Activated CD4-positive, CD25-positive, alpha-beta regulatory T cell treated with anti-CD3 and anti-CD28 coated beads, Interleukin-2, amount 50 U/mL, for 24 hours (primary cell): ENCODE measurements around the gene CYGB.

Source experiments
- ATAC-seq, 2 donors: fragments of 150-1000 bp; cut with Tn5 transposase; one replicate each; pipeline ENCODE4 v1.10.0; 2021; ENCODE audit warnings: mild to moderate bottlenecking in 1 of 2, moderate library complexity in 1 of 2

CYGB gene

DNA sequence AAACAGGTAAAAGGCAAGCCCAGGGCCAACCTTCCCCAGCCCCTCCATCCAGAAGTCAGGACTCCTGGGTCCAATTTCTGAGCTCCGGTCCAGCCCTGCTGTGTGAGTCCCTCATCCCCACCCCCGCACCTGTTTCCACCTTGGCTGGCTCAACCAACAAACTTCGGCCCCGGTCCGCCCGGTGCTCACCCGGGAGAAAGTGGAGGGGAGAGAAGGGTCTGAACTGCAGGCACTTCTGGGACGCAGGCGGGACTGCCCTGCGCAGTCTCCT is 36.8 kb downstream of the CYGB start:
- ATAC-seq: peak; percentile 4 to 30

DNA sequence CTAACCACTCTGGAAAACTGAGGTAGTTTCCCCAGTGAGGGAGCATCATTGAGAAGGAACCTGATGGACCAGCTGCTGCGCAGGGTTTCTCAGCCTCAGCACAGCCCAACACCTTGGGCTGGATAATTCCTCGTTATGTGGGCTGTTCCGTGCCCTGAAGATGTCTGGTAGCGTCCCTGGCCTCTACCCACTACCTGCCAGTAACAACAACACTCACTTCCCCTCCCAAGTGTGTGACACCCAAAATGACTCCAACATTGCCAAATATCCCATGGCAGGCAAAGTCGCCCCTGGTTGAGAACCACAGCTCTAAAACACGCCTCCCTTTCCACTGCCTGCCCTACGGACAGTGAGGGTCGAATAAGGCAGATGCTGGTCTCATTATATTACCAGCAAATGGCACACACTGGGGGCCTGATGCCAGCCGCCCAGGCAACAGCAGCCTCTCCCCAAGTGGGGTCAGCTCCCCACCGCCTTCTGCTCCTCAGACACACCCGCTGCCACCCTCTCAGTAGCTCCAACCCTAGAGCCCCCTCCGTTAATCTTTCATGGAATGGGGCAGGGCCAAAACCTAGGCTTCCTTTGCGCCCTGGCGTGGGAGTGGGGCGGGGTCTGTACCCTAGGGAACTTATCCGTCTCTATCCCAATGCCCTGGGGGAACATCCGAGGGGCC is 37.3 kb downstream of the CYGB start:
- ATAC-seq: no peak

DNA sequence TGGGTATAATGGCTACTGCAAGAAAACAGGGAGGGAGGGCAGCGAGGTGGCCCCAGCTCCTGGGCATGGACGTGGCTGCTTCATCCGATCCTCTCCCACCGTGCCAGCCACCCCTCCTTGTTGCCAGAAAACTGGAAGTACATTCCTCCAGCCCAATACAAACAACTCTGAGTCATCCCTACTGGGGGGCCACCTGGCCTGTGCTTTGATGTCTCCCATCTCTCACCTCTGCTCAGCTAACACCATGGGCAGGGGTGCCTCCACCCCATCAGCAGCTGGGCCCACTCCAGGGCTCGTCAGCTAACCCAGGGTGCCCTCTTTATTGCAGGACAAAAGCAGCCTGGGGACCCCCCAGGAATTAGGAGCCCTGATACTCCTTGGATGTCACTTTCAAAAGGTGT is 38.2 kb downstream of the CYGB start:
- no peak for ATAC-seq

DNA sequence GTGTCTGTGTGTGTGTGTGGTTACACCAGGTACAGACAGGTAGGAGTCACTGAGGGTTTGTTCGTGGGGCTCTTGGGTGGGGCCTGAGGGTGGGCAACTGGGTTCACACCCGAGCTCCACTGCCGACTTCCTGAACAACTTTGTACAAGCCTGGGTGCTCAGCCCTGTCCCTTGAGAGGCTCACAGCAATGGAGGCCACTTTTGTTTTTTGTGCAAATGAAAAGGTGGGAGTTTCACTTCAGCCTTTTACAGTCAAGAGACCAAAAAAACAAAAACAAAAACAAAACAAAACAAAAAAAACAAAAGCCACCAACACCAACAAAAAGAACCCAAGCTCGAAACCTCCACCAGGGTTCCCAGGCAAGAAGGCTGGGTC is 38.6 kb downstream of the CYGB start:
- ATAC-seq: no peak

DNA sequence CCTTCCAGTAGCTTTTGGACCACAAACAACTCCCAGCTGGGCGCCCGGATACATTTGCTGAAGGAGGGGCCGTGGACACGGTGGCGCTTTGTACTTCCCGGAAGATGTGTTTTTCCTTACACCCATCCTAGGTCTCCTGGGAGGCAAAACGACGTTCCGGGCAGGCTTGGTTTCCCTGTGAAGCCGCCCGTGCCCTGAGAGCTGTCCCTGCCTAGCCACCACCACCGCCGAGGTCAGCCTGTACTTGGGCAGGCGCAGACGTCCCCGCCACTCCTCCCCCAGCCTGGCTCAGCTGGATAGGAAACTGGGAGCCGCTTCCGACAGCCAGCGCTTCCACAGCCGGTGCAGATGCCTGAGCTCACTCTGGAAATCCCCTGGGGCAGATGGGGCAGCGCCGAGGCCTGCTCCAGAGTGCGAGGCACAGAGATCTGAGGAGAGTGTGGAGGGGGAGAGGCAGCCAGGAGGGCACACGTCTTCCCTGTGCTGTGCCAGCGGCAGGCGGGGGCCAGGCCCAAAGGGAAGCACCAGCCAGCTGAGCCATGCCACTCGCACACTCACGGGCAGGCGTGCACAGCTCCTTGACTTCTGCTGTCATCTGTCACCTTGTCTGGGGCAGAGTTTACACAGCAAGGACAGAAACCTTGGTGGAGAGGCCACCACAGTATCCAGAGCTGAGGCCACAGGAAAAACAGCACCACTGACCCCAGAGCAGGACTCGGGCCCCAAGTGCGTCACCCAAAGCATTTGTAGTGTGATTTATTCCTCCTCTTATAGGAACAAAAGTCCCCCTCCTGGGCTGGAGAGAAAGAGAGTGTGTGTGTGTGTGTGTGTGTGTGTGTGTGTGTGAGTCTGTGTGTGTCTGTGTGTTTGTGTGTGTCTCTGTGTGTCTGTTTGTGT is 39.3 kb downstream of the CYGB start:
- ATAC-seq: no peak

DNA sequence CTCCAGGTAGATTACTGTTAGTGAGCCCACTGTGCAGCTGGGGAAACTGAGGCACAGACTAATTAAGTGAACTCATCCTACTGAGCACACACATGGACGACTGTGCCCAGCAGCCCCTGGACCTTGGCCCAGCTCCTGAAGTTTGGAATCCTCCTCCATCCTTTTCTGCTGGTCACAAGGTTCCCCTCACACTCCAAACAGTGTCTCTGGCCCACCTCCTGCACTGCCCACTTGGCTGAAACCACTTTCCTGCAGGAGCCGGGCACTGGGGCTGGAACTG is 39.9 kb downstream of the CYGB start:
- no peak for ATAC-seq

DNA sequence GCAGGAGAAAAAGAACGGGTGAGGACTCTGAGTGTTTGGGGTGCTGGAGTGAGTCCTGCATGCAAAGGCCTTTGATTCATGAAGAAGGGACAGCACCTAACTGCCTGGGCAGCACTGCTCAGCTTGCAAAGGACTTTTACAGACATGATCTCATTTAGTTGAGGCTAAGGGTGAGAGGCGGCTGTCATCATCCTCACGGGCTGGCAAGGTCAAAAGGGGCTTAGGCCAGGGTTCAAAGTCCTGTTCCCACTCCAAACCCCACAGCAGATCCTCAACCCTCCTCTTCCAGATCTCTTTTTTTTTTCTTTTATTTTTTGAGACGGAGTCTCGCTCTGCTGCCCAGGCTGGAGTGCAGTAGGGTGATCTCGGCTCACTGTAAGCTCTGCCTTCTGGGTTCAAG is 41.0 kb downstream of the CYGB start:
- ATAC-seq: no peak

DNA sequence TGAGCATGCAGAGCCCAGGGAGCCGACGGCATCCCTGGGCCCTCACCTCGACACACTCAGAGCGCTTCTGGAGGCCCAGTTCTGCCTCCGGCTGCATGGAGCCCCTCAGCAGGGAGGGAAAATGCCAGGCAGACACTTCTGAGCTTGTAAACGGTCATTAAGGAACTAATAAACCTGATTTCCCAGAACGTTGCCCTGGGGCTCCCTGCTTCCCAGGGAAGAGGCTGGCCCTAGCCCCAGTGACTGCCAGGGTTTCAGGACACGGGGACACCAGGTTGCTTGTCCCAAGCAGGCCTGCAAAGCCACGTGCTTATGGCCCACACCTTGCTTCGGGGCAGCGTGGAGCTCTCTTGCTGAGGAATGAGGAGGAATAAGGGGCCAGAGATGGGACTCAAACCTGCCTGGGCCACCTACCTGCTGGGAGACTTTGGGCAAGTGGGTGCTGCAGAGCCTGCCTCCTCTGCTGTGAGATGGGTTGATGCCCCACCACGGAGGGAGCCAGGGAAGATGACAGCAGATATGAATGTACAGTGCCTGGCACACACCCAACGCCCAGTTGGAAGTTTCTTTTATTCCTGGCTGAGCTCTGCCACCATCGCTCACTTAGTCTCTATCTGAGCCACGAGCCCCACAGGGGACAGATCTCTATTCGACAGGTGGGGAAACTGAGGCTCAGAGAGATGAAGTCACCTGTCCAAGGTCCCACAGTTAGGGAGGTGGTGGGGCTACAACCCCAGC is 41.7 kb downstream of the CYGB start:
- no peak for ATAC-seq

DNA sequence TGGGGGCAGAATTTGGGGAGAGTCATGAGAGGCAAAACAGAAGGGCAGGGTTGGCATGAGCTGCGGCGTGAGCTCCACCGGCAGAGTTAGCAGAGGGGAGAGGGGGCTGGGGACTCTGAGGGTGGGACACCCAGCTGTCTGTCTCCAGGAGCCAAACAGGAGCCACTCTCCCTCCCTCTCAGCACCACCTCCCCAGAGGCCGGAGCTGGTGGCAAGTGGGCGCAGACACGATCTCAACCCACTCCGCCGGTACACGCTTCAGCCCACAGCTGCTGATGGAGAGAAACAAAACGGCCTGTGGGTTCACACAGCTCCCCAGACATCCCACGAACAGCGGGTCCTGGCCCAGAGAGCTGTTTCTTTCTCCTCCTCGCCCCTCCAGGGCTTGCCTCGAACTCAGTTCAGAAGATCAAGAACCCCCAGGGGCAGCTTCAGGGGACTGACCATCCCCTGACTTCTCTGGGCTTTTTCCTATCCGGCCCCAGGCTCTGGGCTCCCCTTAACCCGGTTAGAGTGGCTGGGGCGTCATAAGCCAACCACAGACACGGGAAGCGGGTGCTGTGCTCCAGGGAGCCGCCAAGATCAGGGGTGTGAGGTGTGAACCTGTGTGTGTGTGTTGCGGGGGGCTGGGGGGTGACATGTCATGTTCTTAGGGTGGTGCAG is 43.9 kb downstream of the CYGB start:
- peak in 1 of 2 donors; percentile 6 for ATAC-seq

DNA sequence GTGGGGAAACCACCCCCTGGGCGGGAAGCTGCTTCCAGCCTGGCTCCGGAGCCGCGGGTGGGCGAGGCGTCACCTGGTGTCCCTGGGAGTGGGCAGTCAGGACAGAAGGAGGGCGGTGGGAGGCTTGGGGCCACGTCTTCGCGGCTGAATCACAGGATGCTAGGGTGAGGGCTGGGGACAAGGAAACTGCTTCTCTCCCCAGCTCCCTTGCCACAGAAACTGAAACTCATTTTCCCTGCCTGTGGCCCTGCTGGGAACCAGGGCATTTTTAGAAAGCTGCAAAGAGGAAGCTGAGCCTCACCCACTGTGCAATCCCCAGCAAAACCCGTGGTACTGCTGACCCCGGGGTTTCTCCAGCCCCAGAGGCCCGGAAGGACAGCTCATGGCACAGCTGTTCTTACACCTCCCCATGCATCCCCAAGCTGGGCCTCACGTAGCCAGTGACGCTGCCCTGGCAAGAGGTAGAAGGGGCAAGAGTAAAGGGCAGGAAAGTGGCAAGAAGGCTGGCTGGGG is 44.5 kb downstream of the CYGB start:
- ATAC-seq: peak; percentile 63 to 68

DNA sequence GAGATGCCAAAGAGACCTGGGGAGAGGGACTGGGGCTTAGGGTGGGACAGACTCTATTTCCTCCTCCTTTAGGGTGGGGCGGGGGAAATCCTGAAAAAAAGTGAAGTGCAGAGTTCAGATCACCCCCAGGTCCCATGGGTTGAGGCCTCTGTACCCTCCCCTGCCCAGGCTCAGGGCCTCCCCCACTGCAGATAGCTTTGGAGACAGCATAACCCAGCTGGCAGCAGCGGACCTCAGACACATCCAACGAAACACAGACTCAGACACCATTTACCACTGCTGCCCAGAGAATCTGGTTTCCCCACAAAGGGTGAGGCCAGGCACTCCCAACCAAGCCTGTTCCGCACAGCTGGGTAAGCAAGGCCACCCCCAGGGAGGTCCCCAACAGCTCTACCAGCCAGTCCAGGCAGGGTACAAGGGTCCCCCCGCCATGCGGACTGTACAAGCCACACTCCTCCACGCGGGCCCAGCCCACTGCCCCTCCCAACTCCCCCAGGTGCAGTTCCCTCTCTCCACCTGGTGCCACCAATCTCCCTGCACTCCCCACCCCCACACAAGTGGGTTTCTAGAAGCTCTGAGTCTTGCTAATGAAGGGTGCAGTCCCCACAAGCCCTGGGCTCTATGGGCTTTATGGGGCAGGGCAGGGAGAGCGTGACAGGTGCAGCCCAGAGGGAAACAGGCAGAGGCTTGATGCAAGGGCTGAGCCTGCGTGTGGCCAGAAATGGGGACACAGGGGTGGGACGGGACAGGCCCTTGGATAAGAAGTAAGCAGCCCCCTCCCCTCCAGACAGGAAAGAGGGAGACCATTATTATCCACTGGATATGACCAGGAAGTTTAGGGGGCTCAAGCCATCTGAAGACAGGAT is 45.2 kb downstream of the CYGB start:
- peak; percentile 22 to 33 for ATAC-seq

DNA sequence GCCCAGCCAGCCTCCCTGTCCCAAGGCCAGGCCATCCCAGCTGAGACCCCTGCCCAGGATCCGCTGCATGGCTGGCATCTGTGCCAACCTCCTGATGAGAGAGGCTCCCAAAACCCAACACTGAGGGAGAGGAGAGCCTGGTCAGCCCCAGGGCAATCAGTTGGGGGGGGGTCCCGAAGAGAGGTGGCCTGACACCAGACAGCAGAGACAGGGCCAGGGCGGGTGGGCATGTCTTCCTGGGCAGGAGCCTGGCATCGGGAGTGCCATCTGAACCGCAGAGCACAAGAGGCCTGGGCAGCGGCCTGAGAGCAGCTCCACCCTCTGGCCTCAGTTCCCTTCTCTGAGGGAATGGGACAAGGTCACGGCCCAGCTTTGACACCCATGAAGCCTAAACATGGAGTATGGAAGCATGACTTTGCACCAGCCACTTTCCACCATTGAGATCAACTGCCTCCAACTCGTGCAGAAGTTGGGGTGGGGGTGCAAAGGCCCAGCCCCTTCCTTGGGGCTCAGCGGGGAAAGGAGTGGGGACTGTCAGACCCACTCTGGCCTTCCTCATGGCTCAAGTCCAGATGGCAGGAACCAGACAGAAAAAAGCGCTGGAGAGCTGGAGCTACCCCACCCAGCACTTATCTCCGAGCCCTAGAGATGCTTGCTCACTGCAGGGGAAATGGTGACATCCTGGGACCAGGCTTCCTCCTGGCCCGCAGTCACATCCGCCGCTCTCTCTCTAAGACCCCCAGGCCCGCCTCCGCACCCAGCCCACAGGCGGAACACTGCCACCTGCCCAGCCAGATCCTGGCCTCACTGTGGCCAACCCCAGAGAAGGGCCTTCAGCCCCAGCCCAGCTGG is 46.0 kb downstream of the CYGB start:
- no peak for ATAC-seq

DNA sequence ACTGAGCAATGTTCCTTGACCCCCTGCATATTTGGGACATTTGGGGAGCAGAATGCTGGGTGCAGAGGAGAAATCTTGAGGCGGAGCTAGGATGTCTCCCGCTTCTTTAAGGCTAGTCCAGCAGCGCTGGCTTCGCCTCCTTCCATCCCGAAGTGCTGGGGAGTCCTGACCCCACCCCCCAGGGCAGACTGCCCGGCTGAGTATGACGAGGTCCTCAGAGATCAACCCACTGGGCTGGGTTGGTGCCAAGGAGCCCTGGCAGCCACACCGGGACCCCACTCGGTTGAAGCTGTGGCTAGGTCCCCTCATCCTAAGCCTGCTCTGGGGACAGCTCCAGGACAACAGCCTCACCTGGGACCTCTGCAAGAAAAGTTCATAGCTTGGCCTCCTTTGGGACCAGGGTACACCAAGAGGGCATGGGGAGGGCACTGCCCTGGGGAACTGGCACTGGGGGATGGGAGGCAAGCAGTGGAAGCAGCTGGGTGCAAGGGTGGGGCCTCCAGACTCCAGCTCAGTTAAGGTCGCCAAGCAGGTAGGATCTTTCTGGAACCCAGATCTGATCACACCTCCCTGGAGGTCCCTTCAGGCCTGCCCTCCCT is 47.3 kb downstream of the CYGB start:
- ATAC-seq: no peak

DNA sequence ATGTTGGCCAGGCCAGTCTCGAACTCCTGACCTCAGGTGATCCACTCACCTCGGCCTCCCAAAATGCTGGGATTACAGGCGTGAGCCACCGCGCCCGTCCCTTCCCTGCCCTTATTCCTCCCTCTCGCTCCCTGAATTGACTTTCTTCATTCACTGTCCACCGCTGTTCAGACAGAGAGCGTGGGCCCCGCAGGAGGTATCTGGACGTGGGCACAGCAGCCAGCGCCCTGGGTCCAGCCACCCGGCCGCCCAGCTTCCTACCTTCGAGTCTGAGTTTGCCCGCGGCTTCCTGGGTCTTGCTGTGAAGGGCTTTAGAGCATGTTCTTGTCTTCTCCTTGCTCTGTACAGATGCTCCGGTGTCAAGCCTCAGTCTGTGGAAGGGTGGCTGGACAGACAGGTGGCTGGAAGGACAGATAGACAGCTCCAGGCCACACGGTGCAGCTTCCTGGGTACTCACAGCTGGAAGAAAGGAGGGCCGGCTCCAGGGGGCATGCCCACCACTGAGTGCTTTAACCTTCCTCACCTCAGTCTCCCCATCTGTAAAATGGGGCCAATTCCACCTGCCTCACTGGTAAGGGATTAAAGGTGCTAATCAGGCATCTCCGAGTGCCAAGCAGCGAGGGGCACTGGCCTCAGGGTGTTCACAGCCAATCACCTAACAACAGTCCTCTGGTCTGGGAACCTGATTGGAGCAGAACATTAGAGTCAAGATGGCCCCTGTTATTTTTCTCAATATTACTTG is 49.9 kb downstream of the CYGB start:
- no peak for ATAC-seq

DNA sequence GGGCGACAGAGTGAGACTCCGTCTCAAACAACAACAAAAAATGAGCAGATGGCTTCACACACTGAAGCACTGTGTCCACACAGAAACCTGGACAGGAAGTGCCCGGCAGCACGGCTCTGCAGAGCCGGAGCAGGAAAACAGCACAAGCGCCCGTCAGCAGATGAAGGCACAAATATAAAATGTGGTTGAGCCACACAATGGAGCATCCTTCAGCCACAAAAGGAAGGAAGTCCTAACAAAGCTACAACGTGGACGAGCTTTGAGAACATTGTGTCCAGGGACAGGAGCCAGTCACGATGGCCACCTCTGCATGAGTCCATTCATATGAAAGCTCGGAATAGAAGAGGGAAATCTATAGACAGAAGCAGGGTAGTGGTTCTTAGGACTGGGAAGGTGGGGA is 51.9 kb downstream of the CYGB start:
- ATAC-seq: no peak

DNA sequence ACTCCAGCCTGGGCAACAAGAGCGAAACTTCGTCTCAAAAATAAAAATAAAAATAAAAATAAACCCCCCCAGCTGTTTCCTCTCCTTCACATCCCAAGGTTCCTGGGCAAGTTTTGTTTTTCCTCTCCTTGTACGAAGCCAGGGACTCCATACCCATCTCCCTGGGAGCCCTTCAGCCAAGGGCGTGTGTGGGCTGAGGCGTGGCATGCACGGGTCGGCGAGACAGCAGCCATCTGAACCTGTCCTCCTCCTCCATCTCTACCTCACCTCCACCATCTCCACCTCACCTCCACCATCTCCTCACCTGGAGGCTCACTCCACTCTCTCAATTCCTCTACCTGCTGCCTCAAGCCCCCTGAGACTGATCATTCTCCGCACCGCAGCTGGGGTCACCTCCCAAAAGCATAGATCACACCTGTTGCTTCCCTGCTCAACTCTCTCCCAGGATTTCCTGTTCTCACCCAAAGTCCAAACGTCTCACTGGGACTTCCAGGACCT is 53.2 kb downstream of the CYGB start:
- no peak for ATAC-seq

DNA sequence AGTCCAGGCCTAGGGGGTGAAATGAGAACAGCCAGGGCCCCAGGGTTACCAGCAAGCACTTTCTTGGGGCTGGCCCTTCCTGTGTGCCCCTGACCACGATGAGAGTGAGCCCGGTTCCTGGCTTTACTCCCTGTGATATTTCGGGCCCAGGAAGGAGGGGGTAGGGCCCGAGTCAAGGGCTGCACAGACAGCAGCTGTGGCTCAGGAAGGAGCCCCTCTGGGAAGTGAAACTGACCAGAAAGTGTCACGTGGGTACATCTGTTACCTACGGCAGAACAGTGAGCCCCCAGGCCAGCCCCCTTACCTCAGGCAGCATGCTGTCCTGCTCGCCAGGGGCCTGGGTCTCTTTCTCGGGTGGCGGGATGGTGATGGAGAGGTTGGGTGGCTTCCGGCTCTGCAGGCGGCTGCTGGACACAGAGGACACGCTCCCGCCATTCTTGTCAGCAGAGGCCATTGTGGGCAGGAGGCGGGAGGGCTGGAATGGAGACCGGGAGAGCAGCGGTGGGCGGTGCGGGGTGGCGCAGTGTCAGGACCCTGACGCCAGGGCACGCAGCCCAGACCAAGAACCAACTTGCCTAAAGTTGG is 56.3 kb downstream of the CYGB start:
- ATAC-seq: peak in 1 of 2 donors; percentile 27

DNA sequence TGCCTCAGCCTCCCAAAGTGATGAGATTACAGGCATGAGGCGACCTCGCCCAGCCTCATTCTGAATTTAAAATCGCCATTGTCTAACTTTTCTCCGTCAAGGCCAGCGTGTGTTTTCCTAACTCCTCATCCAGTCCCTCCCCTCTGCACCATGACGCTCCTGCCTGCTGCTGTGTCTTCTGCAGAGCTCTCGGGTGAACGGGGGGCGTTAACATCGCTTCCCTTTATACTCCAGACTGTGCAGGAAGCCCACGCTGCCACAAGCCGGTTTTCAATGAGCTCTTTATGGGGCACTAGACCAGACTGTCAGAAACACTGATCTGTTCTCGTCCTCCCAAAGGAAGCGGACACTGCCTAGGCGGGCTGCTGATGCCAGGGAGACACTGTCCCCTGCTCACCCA is 56.9 kb downstream of the CYGB start:
- no peak for ATAC-seq

DNA sequence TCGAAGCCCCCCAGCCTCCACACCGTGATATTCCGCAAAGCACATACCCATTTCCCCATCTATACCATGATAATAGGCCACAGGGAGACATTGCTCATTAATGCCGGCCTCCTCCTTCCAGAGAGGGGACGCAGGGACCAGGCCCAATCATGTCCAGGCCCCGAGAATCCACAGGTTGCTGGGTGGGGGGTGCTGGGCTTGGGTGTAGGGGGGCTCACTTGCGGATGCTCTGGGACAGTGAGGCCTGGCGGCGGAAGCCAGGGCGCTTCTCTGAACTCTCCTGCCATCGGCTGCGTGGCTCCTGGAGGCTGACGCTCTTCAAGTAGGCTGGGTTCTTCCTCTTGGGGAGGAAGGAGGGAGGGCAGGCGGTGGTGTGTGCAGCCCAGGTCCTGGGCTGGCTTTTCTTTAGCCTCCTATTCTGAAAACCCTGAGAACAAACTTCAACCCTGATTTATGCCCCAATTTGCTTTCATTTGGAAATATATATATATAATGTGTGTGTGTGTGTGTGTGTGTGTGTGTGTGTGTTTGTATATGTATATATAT is 57.9 kb downstream of the CYGB start:
- no peak for ATAC-seq
